Measurements from ENCODE around the gene PDE8B. TPM values are rescaled to one million over a fixed set of nuclear protein-coding genes. Genes with fewer than 3 reads are reported as not detected.

PDE8B gene
- total RNA-seq, 4 donors from 2014 or later = 0.79 to 2.7 (median 1.4) TPM; not detected in 1

GRCh38 chr5:77285251-77285841, 74.9 kb downstream of the PDE8B start:
- no peaks in the 10 kb centered on the region for H3K9me3 ChIP-seq
- 38 to 39% methylated on average over 4 of the region's 4 CpGs for WGBS, 2 donors
- H3K27ac ChIP-seq = no peak overlapping the region
- no peaks in the 10 kb centered on the region for H3K36me3 ChIP-seq
- TF ChIP-seq POLR2A (IDR thresholded peaks at IDR 0.05) = no peak
- TF ChIP-seq CTCF (IDR thresholded peaks at IDR 0.05) = no peak
- H3K27me3 ChIP-seq = no peaks in the 10 kb centered on the region
- no peak overlapping the region for H3K4me3 ChIP-seq
- DNase-seq = no peak
- H3K4me1 ChIP-seq = no peaks in the 10 kb centered on the region
- intact Hi-C loops (cut with DNase I) = no loop called here

GRCh38 chr5:77292026-77292757, 81.7 kb downstream of the PDE8B start:
- DNase-seq = no peak
- 73 to 79% methylated on average over 3 of the region's 3 CpGs for WGBS, 2 donors
- no peak overlapping the region for H3K4me3 ChIP-seq
- no peaks in the 10 kb centered on the region for H3K9me3 ChIP-seq
- TF ChIP-seq CTCF (IDR thresholded peaks at IDR 0.05) (no peak), POLR2A (IDR thresholded peaks at IDR 0.05) (no peak)
- H3K36me3 ChIP-seq = no peaks in the 10 kb centered on the region
- intact Hi-C loops (cut with DNase I) = no loop called here
- no peak overlapping the region for H3K27ac ChIP-seq
- no peaks in the 10 kb centered on the region for H3K27me3 ChIP-seq
- no peaks in the 10 kb centered on the region for H3K4me1 ChIP-seq

- 55 to 59% methylated on average over 3 of the region's 3 CpGs for WGBS, 2 donors
- H3K27me3 ChIP-seq = no peaks in the 10 kb centered on the region
- no peak for DNase-seq
- no peak overlapping the region for H3K27ac ChIP-seq
- no peaks in the 10 kb centered on the region for H3K4me1 ChIP-seq
- no peaks in the 10 kb centered on the region for H3K36me3 ChIP-seq
- intact Hi-C loops (cut with DNase I) = no loop called here
- H3K4me3 ChIP-seq = no peak overlapping the region
- TF ChIP-seq CTCF (IDR thresholded peaks at IDR 0.05) (no peak), POLR2A (IDR thresholded peaks at IDR 0.05) (no peak)
- H3K9me3 ChIP-seq = no peaks in the 10 kb centered on the region
These were observed 83.7 kb downstream of the PDE8B start for GRCh38 chr5:77294185-77294584.

GRCh38 chr5:77295863-77296378, 85.4 kb downstream of the PDE8B start:
- TF ChIP-seq CTCF (IDR thresholded peaks at IDR 0.05) = no peak
- TF ChIP-seq POLR2A (IDR thresholded peaks at IDR 0.05) = no peak
- Histone ChIP-seq H3K9me3 (no peaks in the 10 kb centered on the region), H3K27ac (no peak overlapping the region), H3K4me1 (no peaks in the 10 kb centered on the region), H3K4me3 (no peak overlapping the region), H3K27me3 (no peaks in the 10 kb centered on the region), H3K36me3 (no peaks in the 10 kb centered on the region)
- WGBS, 2 donors = 55 to 77% methylated on average over 4 of the region's 4 CpGs
- intact Hi-C loops (cut with DNase I) = no loop called here
- no peak for DNase-seq

GRCh38 chr5:77298146-77298545, 87.7 kb downstream of the PDE8B start:
- Histone ChIP-seq H3K4me1 (no peaks in the 10 kb centered on the region), H3K27ac (no peak overlapping the region), H3K36me3 (no peaks in the 10 kb centered on the region), H3K9me3 (no peaks in the 10 kb centered on the region), H3K27me3 (no peaks in the 10 kb centered on the region), H3K4me3 (no peak overlapping the region)
- intact Hi-C loops (cut with DNase I) = no loop called here
- TF ChIP-seq CTCF (IDR thresholded peaks at IDR 0.05) (no peak), POLR2A (IDR thresholded peaks at IDR 0.05) (no peak)
- DNase-seq = no peak
- 52 to 60% methylated on average over 3 of the region's 3 CpGs for WGBS, 2 donors

All from esophagus squamous epithelium (tissue), 5 donors.